Renal cortex interstitium (tissue), 3 donors: Measurements from ENCODE around the gene TMEM80. TPM values are rescaled to one million over a fixed set of nuclear protein-coding genes. Genes with fewer than 3 reads are reported as not detected.

Experiments used
- polyA plus RNA-seq, 3 donors: library from polyadenylated mRNA; unstranded; fragments of 120-200 nt; gene quantifications; one replicate each; pipeline ENCODE4 v1.2.1, GENCODE V29; 2013; ENCODE audit not compliant: insufficient read length in 3 of 3

TMEM80 gene
- polyA plus RNA-seq, 3 donors: 40.4 to 66.1 (median 43.3) TPM

Other genes starting within 250 kb of the TMEM80 start
- 10 to 100 TPM; 30.6 to 40.8 (median 35.9) TPM for gene PTDSS2, start 245.5 kb upstream of the TMEM80 start, polyA plus RNA-seq
- gene RNH1, start 188.6 kb upstream of the TMEM80 start, polyA plus RNA-seq: 10 to 100 TPM; 67.3 to 98.3 (median 98.2) TPM
- gene HRAS, start 160.2 kb upstream of the TMEM80 start, polyA plus RNA-seq: 10 to 100 TPM; 39.3 to 52.1 (median 50.3) TPM
- 1 to 10 TPM; 2.9 to 6.0 (median 4.3) TPM for gene LRRC56, start 158.3 kb upstream of the TMEM80 start, polyA plus RNA-seq
- gene LMNTD2, start 135.1 kb upstream of the TMEM80 start, polyA plus RNA-seq: 1 to 10 TPM; 3.3 to 5.7 (median 4.9) TPM
- 10 to 100 TPM; 28.2 to 63.4 (median 54.4) TPM for gene RASSF7, start 134.8 kb upstream of the TMEM80 start, polyA plus RNA-seq
- 10 to 100 TPM; 18.6 to 27.7 (median 27.0) TPM for gene PHRF1, start 119.3 kb upstream of the TMEM80 start, polyA plus RNA-seq
- gene IRF7, start 79.9 kb upstream of the TMEM80 start, polyA plus RNA-seq: 10 to 100 TPM in 2 of 3 donors, 1 to 10 TPM in 1; 6.4 to 12.8 (median 10.1) TPM
- gene CDHR5, start 70.9 kb upstream of the TMEM80 start, polyA plus RNA-seq: 10 to 100 TPM; 40.3 to 65.3 (median 40.7) TPM
- gene SCT, start 68.6 kb upstream of the TMEM80 start, polyA plus RNA-seq: 1 to 10 TPM in 2 of 3 donors, under 1 TPM in 1; 0.93 to 2.8 (median 2.0) TPM
- 1 to 10 TPM; 2.0 to 7.5 (median 4.0) TPM for gene DRD4, start 58.5 kb upstream of the TMEM80 start, polyA plus RNA-seq
- 10 to 100 TPM; 44.0 to 58.7 (median 57.1) TPM for gene DEAF1, start 594 bp upstream of the TMEM80 start, polyA plus RNA-seq
- gene EPS8L2, start 10.4 kb downstream of the TMEM80 start, polyA plus RNA-seq: 100 to 1,000 TPM; 103 to 181 (median 129) TPM
- gene TALDO1, start 51.6 kb downstream of the TMEM80 start, polyA plus RNA-seq: 100 to 1,000 TPM; 115 to 135 (median 130) TPM
- gene GATD1, start 81.7 kb downstream of the TMEM80 start, polyA plus RNA-seq: 100 to 1,000 TPM in 1 of 3 donors, 10 to 100 TPM in 2; 53.7 to 103 (median 88.2) TPM
- gene CEND1, start 94.3 kb downstream of the TMEM80 start, polyA plus RNA-seq: under 1 TPM; 0.37 to 0.70 (median 0.67) TPM
- gene SLC25A22, start 102.5 kb downstream of the TMEM80 start, polyA plus RNA-seq: 10 to 100 TPM; 12.2 to 21.7 (median 18.9) TPM
- 10 to 100 TPM in 1 of 3 donors, 1 to 10 TPM in 2; 6.3 to 13.4 (median 9.6) TPM for gene PIDD1, start 109.4 kb downstream of the TMEM80 start, polyA plus RNA-seq
- 1,000 to 10,000 TPM in 2 of 3 donors, 100 to 1,000 TPM in 1; 848 to 1,190 (median 1,139) TPM for gene RPLP2, start 114.2 kb downstream of the TMEM80 start, polyA plus RNA-seq
- gene PNPLA2, start 123.1 kb downstream of the TMEM80 start, polyA plus RNA-seq: 10 to 100 TPM; 42.6 to 85.5 (median 65.5) TPM
- 10 to 100 TPM; 10.3 to 19.4 (median 16.2) TPM for gene CRACR2B, start 132.1 kb downstream of the TMEM80 start, polyA plus RNA-seq
- gene CD151, start 137.1 kb downstream of the TMEM80 start, polyA plus RNA-seq: 100 to 1,000 TPM; 140 to 214 (median 206) TPM
- 100 to 1,000 TPM in 2 of 3 donors, 10 to 100 TPM in 1; 85.4 to 128 (median 123) TPM for gene POLR2L, start 146.7 kb downstream of the TMEM80 start, polyA plus RNA-seq
- gene TSPAN4, start 147.0 kb downstream of the TMEM80 start, polyA plus RNA-seq: 10 to 100 TPM; 58.3 to 81.2 (median 78.9) TPM
- 100 to 1,000 TPM in 2 of 3 donors, 10 to 100 TPM in 1; 100.0 to 125 (median 113) TPM for gene CHID1, start 215.0 kb downstream of the TMEM80 start, polyA plus RNA-seq
- 100 to 1,000 TPM; 105 to 133 (median 108) TPM for gene AP2A2, start 230.1 kb downstream of the TMEM80 start, polyA plus RNA-seq